Lower leg skin (tissue), 3 donors: Measurements from ENCODE around the gene FAM110C.

ENCODE experiments used
- POLR2A ChIP-seq, 2 donors: fragments of 450-650 bp; IDR thresholded peaks; one replicate each; pipeline ENCODE4 v1.6.1; 2016 to 2017; ENCODE audit warnings: antibody characterized with exemption in 2 of 2, mild to moderate bottlenecking in 1 of 2, moderate library complexity in 1 of 2
- TF ChIP-seq, protein P1 (sequence below), 3 donors: fragments of 450-650 bp; IDR thresholded peaks; one replicate each; pipeline ENCODE4 v1.5.1; 2016; ENCODE audit warnings: antibody characterized with exemption in 3 of 3, mild to moderate bottlenecking in 3 of 3, moderate library complexity in 2 of 3

DNA sequence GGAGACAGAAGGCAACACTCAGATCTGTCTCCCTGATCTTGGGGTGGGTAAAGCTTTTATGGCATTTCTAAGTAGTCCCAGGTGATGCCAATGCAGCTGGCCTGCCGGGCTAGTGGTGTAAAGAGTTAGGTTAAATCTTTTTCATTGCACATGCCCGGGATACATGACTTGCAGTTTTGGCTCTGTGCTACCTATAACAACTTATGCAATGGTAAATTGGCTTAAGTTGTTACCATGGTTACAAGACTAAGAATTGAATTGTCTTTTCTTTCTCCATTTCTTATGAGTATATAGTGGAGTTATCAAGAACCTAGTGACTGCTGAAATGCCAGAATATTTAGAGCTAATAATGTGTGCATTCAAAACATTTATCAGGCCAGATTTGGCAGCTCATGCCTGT, 5.3 kb upstream of the FAM110C start:
- TF ChIP-seq, protein P1, sequence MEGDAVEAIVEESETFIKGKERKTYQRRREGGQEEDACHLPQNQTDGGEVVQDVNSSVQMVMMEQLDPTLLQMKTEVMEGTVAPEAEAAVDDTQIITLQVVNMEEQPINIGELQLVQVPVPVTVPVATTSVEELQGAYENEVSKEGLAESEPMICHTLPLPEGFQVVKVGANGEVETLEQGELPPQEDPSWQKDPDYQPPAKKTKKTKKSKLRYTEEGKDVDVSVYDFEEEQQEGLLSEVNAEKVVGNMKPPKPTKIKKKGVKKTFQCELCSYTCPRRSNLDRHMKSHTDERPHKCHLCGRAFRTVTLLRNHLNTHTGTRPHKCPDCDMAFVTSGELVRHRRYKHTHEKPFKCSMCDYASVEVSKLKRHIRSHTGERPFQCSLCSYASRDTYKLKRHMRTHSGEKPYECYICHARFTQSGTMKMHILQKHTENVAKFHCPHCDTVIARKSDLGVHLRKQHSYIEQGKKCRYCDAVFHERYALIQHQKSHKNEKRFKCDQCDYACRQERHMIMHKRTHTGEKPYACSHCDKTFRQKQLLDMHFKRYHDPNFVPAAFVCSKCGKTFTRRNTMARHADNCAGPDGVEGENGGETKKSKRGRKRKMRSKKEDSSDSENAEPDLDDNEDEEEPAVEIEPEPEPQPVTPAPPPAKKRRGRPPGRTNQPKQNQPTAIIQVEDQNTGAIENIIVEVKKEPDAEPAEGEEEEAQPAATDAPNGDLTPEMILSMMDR (IDR thresholded peaks at IDR 0.05): no peak
- no peak for TF ChIP-seq POLR2A (IDR thresholded peaks at IDR 0.05)
